Skeletal muscle tissue (tissue), 4 donors: ENCODE data around the gene GPR21. TPM values are rescaled to one million over a fixed set of nuclear protein-coding genes. Genes with fewer than 3 reads are reported as not detected.

Experiments
- H3K27ac ChIP-seq: one replicate; pipeline ENCODE4 v1.7.0; 2013; ENCODE audit warnings: mild to moderate bottlenecking, low read depth, low read length, inconsistent platforms
- H3K27me3 ChIP-seq, 3 donors: one replicate each; pipeline ENCODE4 v1.7.0; 2013; ENCODE audit warnings: low read length in 3 of 3; ENCODE audit not compliant: control insufficient read depth in 3 of 3, insufficient read depth in 3 of 3
- H3K36me3 ChIP-seq, 3 donors: one replicate each; pipeline ENCODE4 v1.7.0; 2013; ENCODE audit warnings: low read length in 3 of 3; ENCODE audit not compliant: control insufficient read depth in 3 of 3, insufficient read depth in 3 of 3
- H3K4me1 ChIP-seq, 3 donors: one replicate each; pipeline ENCODE4 v1.7.0; 2013; ENCODE audit warnings: low read length in 3 of 3, mild to moderate bottlenecking in 3 of 3; ENCODE audit not compliant: control insufficient read depth in 3 of 3, insufficient read depth in 3 of 3
- H3K4me3 ChIP-seq, 3 donors: one replicate each; pipeline ENCODE4 v1.7.0; 2013; ENCODE audit warnings: low read length in 3 of 3
- H3K9ac ChIP-seq, 3 donors: one replicate each; pipeline ENCODE4 v1.7.0; 2013; ENCODE audit warnings: low read length in 3 of 3, mild to moderate bottlenecking in 3 of 3, moderate library complexity in 2 of 3, low read depth in 1 of 3
- H3K9me3 ChIP-seq, 3 donors: one replicate each; pipeline ENCODE4 v1.7.0; 2013; ENCODE audit warnings: low read length in 3 of 3; ENCODE audit not compliant: control insufficient read depth in 3 of 3
- total RNA-seq: library from RNA; depleted of rRNA; stranded (reverse); fragments of >200 nt; gene quantifications from one replicate; pipeline ENCODE4 v1.2.3, GENCODE V29; 2014
- donor health status: Osteomylitis.

Gene GPR21
- total RNA-seq, 1 donor from 2014 or later = 3.1 TPM

DNA sequence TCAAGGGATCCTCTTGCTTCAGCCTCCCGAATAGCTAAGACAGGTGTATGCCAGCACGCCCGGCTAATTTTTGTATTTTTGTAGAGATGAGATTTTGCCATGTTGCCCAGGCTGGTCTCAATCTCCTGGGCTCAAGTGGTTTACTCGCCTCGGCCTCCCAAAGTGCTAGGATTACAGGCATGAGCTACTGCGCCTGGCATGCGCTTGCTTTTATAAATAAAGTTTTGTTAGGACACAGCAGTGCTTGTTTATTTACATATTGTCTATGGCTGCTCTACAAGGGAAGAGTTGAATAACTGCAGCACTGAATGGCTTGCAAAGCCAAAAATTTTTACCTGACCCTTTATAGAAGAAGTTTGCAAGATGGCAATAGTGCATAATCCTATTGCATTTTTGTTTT, 27.7 kb downstream of the GPR21 start:
- Histone ChIP-seq H3K9ac (no peak overlapping the region), H3K27ac (no peak overlapping the region), H3K4me1 (peaks cover 0 to 3% (median 2%) of the 10 kb centered on the region in 3 donors), H3K36me3 (peaks cover 5 to 14% (median 7%) of the 10 kb centered on the region in 3 donors), H3K4me3 (no peak overlapping the region), H3K9me3 (no peaks in the 10 kb centered on the region), H3K27me3 (no peaks in the 10 kb centered on the region)

DNA sequence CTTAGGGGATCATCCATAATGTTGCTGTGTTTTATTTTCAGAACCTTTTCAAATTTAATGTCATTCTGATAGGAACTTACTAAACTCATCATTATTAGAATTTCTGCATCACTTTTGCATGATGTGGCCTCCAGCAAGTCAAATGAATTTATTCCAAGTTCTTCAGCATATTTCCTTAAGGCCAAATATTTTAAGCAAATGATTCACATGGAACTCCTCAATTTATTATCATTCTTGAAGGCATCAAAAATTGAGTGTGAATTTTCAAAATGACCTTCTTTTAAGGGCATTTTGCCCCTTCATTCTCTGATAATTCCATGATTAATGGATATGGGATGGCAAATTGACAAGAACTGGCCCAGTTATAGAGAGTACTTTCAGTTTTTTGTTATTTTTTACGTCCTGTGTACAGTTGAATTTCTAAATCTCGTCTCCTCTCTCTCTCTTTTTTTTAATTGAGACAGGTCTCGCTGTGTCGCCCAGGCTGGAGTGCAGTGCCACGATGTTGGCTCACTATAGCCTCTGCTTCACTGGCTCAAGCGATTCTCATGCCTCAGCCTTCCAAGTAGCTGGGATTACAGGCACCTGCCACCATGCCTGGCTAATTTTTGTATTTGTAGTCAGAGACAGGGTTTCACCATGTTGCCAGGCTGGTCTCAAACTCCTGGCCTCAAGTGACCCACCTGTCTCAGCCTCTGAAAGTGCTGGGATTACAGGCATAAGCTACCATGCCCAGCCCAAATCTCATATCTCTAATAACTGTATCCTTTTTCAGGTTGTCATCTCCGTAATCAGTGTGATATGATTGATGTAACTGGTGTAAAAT, 29.1 kb downstream of the GPR21 start:
- no peak overlapping the region for H3K9ac ChIP-seq
- H3K27me3 ChIP-seq = no peaks in the 10 kb centered on the region
- H3K27ac ChIP-seq = no peak overlapping the region
- no peak overlapping the region for H3K4me3 ChIP-seq
- peaks cover 11 to 25% (median 15%) of the 10 kb centered on the region in 3 donors for H3K36me3 ChIP-seq
- no peaks in the 10 kb centered on the region for H3K9me3 ChIP-seq
- H3K4me1 ChIP-seq = peaks cover 0 to 3% (median 2%) of the 10 kb centered on the region in 3 donors

DNA sequence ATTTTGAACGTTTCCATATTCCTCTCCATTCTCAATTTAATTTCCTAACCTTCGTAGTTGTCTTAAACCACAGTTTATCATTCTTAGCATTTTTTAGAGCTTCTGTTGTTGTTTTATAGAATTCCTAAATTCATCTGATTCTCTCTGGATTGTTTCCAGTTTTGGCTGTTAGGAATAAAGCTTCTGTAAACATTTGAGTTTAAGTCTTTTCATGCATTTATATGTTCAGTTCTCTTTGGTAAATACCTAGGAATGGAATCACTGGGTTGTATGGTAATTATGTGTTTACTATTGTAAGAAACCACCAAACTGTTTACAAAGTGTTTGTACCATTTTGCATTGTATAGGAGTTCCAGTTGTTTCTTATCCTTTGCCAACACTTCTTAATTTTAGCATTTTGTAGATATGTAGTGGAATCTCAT, 29.7 kb downstream of the GPR21 start:
- Histone ChIP-seq H3K27me3 (no peaks in the 10 kb centered on the region), H3K36me3 (peaks cover 12 to 27% (median 15%) of the 10 kb centered on the region in 3 donors), H3K9ac (no peak overlapping the region), H3K27ac (no peak overlapping the region), H3K4me1 (peaks cover 0 to 3% (median 2%) of the 10 kb centered on the region in 3 donors), H3K9me3 (no peaks in the 10 kb centered on the region), H3K4me3 (no peak overlapping the region)

DNA sequence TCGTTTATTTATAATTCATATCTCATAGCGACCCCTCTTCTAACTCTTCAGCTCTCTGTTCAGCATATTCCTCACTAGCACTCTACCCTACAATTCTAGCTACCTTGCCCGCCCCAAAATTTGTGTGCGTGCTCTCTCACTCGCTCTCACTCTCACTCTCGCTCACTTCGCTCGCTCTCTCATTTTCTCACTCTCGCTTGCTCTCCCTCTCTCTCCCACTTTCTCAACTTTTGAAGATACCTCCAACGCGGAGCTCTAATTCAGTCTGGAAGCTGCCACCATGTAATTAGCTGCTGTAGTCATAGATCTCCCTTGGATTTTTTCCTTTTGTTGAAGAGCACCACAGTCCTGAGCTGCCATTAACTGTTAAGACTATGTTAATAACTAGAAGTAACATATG, 30.4 kb downstream of the GPR21 start:
- Histone ChIP-seq H3K36me3 (peaks cover 12 to 27% (median 15%) of the 10 kb centered on the region in 3 donors), H3K9me3 (no peaks in the 10 kb centered on the region), H3K4me3 (no peak overlapping the region), H3K27me3 (no peaks in the 10 kb centered on the region), H3K9ac (no peak overlapping the region), H3K4me1 (peaks cover 0 to 3% (median 0%) of the 10 kb centered on the region in 3 donors), H3K27ac (no peak overlapping the region)

DNA sequence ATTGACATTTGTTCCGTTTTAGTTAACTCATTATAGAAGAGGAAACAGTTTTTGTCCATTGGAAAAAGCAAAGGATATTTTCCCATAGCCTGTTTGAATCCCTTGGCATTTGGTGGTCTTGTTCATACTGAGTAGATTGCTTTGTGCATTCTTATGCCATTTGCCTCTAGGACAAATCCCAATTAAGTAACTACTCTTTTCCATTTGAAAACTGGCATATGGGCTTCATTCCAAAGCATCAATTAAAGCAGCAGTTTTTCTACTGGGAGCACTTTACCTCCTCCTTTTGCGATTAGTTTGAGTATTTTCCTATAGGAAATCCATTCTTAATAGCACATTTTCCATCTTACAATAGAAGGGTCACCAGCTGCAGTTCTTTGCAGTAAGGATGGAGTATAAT, 31.2 kb downstream of the GPR21 start:
- no peak overlapping the region for H3K4me3 ChIP-seq
- no peaks in the 10 kb centered on the region for H3K9me3 ChIP-seq
- H3K9ac ChIP-seq = no peak overlapping the region
- no peaks in the 10 kb centered on the region for H3K27me3 ChIP-seq
- peaks cover 0 to 3% (median 0%) of the 10 kb centered on the region in 3 donors for H3K4me1 ChIP-seq
- peaks cover 12 to 27% (median 17%) of the 10 kb centered on the region in 3 donors for H3K36me3 ChIP-seq
- no peak overlapping the region for H3K27ac ChIP-seq

DNA sequence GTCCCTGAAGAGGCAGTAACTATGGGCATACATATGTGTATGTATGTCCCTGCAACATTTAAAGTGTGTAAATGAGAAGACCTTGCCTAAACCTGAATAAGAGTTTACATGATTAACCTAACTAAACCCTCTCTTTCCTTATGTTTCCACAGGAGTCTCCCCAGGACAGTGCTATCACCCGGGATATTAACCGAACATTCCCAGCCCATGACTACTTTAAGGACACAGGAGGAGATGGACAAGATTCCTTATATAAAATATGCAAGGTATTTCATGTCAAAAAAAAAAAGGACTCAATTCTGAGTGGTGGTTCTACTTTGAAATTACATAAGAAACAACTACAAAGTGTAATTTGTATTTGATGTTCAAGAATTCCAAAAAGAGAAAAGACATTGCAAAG, 31.7 kb downstream of the GPR21 start:
- Histone ChIP-seq H3K9ac (no peak overlapping the region), H3K4me1 (peaks cover 0 to 3% (median 0%) of the 10 kb centered on the region in 3 donors), H3K9me3 (no peaks in the 10 kb centered on the region), H3K27ac (no peak overlapping the region), H3K4me3 (no peak overlapping the region), H3K27me3 (no peaks in the 10 kb centered on the region), H3K36me3 (peaks cover 12 to 30% (median 21%) of the 10 kb centered on the region in 3 donors)

DNA sequence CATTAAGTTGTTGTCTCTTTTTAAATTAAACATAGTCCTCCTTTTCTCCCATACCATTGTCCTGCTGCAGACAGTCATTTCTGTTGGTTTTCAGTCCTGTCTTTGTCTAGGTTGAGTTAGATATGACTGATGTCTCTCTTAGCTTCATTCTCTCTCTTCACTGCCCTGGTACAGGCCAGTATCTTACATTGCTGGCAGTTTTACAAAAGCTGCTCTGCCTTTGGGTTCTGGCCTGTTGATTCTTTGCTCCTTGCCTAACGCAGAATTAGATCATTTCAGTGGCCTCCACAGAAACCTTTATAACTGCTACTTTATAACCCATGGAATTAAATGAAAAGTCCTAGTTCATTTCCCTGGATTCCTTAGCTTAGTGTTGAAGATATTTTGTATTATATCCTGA, 33.7 kb downstream of the GPR21 start:
- H3K4me1 ChIP-seq = peaks cover 0 to 3% (median 0%) of the 10 kb centered on the region in 3 donors
- peaks cover 12 to 34% (median 26%) of the 10 kb centered on the region in 3 donors for H3K36me3 ChIP-seq

DNA sequence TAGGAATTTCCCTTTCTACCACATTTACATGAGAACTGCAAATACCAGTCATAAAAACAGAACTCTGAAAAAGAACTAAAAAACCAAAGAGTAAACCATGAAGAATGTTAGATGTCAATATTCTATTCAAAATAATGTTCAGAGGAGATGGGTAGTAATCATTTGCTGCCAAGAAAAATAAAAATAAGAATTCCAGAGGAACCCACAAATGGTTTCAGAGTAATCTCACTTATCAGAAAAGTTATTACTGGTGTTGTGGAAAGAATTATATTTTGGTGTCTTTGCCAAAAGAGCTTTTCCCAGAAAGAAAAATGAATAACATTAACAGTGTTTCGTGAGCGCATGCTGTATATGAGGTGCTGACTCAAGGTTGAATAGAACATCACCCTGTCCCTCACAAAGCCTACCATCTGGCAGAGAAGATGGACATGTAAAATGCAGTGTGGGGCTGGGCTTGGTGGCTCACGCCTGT, 35.6 kb downstream of the GPR21 start:
- peaks cover 12 to 37% (median 28%) of the 10 kb centered on the region in 3 donors for H3K36me3 ChIP-seq
- no peaks in the 10 kb centered on the region for H3K27me3 ChIP-seq
- H3K4me1 ChIP-seq = peaks cover 0 to 1% (median 0%) of the 10 kb centered on the region in 3 donors
- H3K4me3 ChIP-seq = no peak overlapping the region
- H3K9me3 ChIP-seq = no peaks in the 10 kb centered on the region
- H3K27ac ChIP-seq = no peak overlapping the region
- no peak overlapping the region for H3K9ac ChIP-seq

More for the DNA sequence above, 33.7 kb downstream of the GPR21 start:
- Histone ChIP-seq H3K4me3 (no peak overlapping the region), H3K27me3 (no peaks in the 10 kb centered on the region), H3K9ac (no peak overlapping the region), H3K9me3 (no peaks in the 10 kb centered on the region), H3K27ac (no peak overlapping the region)

DNA sequence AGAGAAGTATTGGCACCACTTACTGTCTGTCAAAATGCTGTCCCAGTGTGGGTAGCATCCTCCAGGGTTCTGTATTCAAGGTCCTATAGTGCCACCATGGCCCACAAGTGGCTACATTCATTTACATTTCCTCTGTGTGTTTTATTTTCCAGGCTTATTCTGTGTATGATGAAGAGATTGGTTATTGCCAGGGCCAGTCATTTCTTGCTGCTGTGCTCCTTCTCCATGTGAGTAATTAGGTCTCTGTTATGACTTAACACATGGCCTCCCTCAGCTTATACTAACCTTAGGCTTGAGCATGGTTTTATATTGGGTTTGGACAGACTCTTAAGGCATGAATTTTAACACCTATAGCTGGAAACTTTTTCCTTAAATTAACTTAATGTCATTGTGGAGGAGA, 36.7 kb downstream of the GPR21 start:
- Histone ChIP-seq H3K4me3 (no peak overlapping the region), H3K4me1 (peaks cover 0 to 5% (median 0%) of the 10 kb centered on the region in 3 donors), H3K9me3 (no peaks in the 10 kb centered on the region), H3K36me3 (peaks cover 14 to 36% (median 30%) of the 10 kb centered on the region in 3 donors), H3K27me3 (no peaks in the 10 kb centered on the region), H3K27ac (no peak overlapping the region), H3K9ac (no peak overlapping the region)

DNA sequence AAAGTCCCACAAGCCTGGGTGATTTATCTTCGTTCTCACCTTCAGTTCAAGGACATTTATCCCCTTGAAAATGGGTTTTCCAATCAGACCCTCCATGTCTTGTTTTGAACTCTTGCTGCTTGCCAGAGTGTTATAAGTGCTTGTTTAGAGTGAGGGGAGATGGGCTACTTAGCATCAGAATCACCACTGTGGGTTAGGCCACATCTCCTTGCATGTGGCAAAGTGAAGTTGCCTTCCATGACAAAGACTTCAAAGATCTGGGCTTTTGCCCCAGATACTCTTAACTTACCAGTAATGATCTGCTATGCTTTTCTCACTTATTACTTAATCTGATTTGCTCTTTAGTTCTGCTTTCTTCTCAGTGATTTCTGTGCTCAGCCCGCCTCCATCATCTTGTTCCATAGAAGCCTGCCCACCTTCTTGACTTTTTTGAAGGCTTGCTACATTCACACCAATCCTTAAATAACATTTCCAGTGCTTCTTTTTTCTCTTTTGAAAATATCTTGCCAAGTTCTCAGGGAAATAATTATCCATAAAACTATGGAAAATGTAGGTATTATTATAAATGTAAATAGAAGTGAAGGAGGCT, 39.0 kb downstream of the GPR21 start:
- H3K27ac ChIP-seq = no peak overlapping the region
- H3K27me3 ChIP-seq = no peaks in the 10 kb centered on the region
- H3K36me3 ChIP-seq = peaks cover 7 to 27% (median 19%) of the 10 kb centered on the region in 3 donors

More for the DNA sequence above, 39.0 kb downstream of the GPR21 start:
- H3K4me3 ChIP-seq = no peak overlapping the region
- H3K4me1 ChIP-seq = peaks cover 0 to 5% (median 0%) of the 10 kb centered on the region in 3 donors
- H3K9me3 ChIP-seq = no peaks in the 10 kb centered on the region
- H3K9ac ChIP-seq = no peak overlapping the region
